Uterus (tissue), 2 donors: ENCODE data around the gene LHFPL6.

Source experiments
- CTCF ChIP-seq, 4 experiments: fragments of 200-600 bp in 2 of 4; fragments of 450-650 bp in 2 of 4; sonication (generic) in 2 of 4; IDR thresholded peaks; one replicate each; pipeline ENCODE4 v1.5.1; 2016 to 2019; ENCODE audit warnings: antibody characterized with exemption in 4 of 4, mild to moderate bottlenecking in 2 of 4, moderate library complexity in 1 of 4
- POLR2A ChIP-seq, 2 donors: fragments of 450-650 bp; IDR thresholded peaks; one replicate each; pipeline ENCODE4 v1.6.1; 2016; ENCODE audit warnings: antibody characterized with exemption in 2 of 2, mild to moderate bottlenecking in 1 of 2, moderate library complexity in 1 of 2

GRCh38 chr13:39306639-39307589, 296.1 kb downstream of the LHFPL6 start:
- TF ChIP-seq CTCF (IDR thresholded peaks at IDR 0.05) (no peak), POLR2A (IDR thresholded peaks at IDR 0.05) (no peak)
